Stromal cell of bone marrow (primary cell): Measurements from ENCODE around the gene NDUFV1.
A peak's percentile ranks its signal among the peaks of the same experiment; 100 is the strongest.
"Not testable (repeated sequence)": the region's sequence is repeated elsewhere in the genome, so short reads cannot be mapped to it uniquely, and the experiment has no call there.

Source experiments
- DNase-seq: peaks from one replicate; pipeline ENCODE4 v3.0.0-alpha.2; 2012; ENCODE audit warnings: low read depth

The NDUFV1 gene

DNA sequence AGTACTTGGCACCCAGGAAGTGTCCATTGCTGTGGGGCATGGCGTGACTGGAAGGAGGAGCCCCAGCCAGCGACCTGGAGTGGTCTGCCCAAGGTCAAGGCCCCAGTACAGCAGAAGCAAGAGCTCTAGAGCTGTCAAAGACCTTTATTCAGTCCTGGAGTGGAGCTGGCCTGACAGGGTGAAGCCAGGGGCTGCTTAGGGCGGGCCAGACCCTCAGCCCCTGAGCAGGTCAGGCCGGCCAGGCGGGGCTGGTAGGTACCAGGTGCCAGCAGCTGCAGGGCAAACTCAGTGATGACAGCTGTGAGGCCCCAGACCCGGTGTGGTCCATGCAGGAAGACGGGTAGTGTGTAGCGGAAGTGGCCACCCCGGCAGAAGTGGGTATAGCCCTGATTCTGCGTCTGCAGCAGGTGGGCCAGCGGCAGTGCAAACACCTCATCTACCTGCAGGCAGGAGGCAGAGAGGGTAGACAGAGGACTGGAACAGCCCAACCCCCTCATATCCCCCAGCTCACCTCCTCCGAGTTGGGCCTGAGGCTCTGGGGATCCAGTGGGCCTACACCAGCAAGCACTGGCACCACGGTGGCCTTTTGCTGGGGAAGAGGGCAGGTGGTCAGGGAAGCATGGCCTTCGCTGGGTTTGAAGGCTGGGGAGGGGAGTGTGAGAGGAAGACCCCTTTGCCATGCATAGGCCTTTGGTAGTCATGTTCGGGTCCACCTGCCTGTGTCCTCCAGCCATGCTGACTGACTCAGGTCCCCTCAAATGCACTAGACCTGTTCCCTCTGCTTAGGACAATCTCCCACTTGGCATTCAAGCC lies 21.3 kb downstream of the NDUFV1 start:
- DNase-seq: no peak

DNA sequence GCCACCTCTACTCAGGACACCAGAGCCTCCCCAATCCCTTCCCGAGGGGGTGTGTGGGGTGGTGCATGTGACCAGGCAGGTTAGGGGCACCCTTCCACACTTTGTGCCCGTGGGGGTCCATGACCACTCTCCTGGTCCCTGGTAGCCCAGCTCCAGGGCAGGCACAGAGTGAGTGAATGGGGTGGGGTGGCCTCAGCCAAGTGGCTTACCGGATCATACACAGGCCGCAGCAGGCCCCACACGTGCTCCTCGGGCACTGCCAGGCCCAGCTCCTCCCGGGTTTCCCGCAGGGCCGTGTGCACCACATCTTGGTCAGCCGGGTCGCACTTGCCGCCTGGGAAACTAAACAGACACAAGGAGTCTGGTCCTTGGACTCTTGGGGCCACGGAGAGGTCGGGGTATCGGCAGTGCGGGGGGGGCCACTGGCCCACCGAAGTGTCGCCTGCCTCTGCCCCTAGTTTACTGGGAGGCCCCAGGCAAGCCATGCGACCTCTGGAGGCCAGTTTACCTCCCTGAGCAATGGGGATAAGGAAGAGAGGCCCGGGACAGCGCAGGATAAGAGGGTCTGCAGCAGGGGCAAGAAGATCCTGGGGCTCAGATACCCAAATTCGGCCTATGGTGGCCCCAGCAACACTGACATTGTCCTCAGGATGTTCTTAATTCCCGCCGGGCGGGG lies 22.1 kb downstream of the NDUFV1 start:
- no peak for DNase-seq

DNA sequence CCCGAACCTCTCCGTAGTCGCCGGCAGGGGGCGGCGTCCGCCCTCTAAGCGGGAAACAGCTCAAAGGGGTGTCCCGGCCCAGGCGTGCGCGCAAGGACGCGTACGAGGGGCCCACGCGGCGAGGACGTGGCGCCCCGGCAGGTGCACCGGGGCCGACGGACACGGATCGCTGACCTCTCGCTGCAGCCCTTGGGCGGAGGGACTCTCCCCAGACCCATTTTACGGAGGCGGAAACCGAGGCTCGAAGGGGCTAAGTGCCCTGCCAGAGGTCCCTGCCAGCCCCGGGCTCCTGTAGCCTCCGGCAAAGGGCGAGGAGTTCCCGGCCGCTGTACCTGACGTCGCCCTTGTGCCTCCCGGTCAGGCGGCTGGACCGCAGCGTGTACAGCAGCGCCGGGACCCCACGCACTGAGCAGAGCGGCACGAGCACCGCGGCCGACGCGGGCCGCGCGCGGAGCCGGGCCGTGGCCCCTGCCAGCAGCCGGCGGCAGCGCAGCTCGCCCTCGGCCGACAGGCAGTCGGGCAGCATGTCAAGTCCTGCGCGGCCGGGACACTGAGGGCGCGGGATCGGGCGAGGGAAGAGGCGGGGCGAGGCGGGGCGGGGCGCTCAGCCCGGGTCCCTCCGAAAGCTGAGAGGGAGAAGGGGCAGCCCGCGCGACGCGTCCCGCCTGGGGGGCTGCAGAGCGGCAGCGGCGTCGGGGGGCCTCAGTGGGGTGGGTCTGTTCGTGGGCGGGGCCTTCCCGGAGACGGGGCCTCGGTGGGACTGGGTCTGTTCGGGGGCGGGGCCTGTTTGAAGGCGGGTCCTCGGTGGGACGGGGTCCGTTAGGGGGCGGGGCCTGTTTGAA lies 22.9 kb downstream of the NDUFV1 start, which contains the start of gene NUDT8:
Gene NUDT8, minus strand, starts transcription at position 552 of the 842 bp plus-strand sequence. Its CDS starts 26 bp downstream, at position 526.
- DNase-seq: peak; percentile 58

DNA sequence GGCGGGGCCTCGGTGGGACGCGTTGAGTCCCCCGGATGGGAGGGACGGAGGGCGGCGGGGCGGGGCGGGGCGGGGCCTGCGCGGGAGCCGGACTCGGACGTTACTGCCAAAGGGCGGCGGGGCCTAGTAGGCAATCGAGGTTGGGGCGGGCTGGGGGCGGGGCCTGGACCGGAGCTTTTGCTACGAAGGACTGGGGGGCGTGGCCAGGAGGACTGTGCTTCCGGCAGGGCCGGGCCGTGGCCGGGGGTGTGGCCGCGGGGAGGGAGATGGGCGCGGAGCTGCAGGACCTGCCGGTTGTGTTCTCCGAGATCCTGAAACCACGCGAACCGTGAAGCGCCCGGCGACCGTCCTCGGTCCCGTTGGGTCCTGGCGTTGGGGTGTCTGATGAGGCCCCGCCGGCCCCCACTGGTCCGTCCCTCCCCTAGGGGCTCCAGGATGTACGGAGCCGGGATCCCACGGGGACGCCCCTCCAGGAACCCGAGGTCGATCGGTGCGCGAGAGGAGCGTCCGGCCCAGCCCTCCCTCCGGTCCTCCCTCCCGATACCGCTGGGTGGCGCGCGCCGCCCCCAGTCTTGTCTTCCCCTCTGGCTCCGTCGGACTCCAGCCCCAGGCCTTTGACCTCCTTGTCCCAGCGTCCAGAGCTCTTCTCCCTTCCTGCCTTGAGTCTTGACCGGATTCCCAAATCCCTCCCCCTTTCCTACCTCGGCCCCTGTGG lies 23.6 kb downstream of the NDUFV1 start:
- DNase-seq: peak; percentile 93

DNA sequence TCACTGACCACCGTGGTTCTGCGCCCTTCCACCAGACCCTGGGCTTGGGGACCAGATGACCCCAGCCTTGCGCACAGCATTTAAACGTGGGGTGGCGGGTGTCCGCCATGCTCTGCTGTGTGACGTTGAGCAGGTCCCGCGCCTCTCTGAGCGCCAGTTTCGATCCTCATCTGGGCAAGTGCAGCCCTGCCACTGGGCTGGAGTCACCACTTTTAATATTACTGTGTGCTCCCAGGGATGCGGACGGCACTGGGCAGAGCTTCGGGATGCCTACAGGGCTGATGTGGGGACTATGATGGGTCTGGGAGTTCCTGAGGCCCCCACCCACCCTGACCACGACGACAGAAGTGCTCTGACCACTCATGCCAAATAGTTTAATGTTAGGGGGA lies 24.2 kb downstream of the NDUFV1 start:
- no peak for DNase-seq

DNA sequence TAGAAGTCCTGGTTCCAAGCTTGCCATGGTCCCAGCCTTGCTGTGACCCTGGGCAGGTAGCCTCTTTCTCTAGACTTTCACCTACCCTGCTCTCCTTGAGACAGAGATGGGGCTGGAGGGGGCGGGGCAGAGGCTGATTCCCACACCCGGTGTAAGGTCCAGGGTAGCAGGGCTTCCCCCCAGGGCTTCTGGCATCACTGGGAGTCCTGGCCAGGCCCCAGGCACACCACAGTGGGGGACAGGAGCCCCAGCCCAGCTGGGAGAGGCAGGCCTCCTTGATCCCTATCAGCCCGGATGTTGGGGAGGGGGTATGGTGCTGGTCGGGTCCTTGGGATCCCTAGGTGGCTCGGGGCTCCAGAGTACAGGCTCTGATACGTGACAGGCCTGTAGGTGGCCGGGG lies 24.7 kb downstream of the NDUFV1 start:
- no peak for DNase-seq

DNA sequence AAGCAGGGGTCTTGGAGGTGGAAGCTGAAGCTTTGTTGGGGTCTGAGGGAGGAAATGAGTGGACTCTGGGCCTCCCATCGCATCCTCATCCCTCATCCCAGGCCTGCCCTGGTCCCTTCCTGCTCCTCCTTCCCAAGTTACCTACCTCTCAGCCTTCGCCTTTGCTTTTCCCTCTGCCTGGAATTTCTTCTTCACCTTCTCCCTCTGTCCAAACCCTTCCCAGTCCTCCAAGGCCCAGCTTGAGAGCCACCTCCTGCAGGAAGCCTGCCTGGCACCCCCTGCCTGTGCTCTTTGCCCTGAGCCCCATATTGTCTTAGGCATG lies 25.1 kb downstream of the NDUFV1 start:
- DNase-seq: no peak

DNA sequence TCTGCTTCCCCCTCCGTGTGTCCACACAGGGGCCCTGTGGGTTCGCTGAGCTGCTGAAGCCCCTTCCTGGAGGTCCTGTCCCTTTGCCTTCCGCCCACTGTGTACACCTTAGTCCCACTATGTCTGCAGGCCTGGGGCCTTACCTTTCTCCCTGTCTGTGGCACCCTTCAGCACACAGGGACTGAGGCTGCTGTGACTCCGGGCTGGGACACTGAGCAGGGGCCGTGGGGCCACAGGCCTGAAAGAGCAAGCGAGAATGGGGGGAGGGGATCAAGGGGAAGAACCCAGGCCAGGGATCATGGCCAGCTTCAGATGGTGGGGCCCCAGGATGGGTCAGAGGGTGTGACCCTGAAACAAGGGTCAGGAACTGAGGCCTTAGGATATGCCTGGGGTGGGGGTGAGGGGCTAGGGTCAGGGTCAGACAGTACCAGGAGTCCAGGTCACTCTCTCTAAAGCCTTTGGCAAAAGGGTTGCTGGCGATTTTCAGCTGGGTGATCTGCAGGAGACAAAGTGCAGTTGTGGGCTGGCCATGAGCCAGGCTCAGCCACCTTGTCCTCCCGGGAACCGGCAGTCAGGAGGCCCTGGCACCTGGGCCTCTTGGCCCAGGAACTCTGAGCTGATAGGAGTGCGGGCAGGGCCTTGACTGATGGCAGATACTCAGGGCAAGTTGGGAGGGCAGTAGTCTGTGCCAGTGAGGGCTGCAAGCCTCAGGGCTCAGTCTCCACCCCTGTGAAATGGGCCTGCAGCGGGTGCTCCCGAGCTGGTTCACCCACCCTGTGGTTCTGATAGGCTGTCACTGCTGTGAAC lies 25.6 kb downstream of the NDUFV1 start:
- no peak for DNase-seq

DNA sequence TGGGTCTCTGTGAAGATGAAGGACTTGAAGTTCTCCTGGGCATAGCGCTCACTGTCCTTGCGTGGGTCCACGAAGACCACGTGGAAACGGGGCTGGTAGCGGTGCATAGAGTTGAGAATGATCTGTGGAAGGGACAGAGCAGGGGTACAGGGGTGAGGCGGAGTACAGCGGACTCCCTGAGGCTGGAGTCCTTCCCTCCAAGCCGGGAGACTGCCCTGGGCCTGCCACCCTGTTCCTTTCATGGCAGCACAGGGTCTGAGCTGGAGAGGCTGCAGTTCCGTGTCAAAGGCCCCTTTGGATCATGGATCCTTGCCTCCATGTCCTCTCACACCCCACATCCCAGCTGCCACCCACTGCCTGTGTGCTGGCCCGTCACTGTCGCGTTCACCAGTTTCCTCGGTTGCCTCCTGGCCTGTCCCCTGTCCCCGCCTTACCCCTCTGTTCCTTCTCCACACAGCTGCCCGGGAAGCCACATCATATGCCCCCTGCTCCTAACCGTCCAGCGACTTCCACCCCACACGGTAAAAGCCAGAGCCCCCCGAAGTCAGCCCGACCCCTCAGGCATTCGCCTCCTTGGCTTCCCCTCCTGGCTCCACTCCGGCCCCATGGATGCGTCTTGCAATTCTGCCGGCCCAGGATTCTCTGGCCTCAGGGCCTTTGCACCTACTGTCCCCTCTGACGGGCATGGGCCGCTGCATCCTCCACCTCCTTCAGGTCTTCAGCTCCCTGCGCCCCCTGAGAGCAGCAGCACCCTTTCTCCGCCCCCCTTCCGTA lies 26.4 kb downstream of the NDUFV1 start:
- DNase-seq: no peak

DNA sequence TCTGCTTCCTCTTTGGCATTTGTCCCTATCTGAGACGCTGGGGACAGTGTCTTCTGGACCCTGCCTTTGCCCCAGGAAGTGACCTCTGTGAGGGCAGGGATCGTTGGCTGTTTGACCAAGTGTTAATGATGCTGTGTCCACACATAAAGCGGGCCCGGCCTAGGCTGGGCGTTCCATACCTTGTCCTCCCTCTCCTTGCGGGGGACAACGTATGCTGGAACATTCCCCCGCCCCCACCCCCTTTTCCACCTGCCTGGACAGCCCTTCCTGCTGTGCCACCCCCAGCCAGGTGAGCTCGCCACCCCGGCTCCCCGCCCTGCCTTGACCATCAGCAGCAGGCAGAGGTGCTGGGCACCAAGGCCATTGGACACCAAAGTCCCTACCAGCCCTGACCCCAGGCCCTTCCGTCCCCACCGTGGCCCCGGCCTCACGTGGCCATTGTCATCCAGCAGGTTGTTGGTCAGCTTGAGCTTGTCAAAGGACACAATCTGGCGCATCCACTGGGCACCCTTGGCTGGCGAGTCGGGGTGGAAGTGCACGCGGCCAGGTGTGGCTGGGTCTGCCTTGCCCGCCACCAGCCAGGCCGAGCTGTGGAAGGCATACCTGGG lies 27.1 kb downstream of the NDUFV1 start:
- DNase-seq: no peak

DNA sequence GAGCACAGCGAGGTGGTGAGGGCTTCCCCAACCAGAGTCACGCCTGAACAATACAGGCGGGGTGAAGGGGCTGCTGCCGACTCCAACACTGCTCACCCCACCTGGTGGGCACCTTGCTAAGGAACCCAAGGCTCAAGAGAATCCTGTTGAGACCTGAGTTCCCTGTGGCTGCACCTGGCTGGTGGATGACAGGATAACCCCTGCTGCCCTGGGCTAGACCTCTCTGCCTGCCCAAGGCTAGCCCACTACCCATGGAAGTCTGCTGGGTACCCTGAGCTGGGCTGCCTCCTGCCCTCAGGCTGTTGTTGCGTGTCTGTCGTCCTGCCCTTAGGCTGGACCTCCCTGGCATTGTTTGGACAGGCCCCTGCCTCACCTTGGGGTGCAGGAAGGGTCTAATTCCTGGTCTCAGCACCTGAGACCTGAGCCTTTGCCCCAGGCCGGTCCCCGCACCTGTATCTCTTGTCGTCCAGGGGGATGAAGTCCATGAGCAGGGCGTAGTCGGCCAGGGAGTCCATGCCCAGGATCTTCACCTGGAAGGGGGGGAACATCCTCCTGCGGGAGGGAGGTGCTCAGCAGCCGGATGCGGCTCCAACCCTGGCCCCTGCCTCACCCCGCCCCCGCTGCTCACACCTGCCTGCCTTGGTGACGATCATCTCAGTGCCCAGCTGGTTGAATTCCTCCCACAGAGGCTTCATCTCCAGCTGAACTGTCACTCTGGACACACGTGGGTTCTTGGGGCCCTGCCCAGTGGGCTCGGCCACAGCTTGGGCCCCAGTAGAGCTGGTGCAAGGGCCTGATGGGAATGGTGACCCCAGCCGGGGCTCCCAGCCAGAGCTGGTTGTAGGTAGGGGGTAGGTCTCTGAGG lies 27.9 kb downstream of the NDUFV1 start:
- DNase-seq: no peak

DNA sequence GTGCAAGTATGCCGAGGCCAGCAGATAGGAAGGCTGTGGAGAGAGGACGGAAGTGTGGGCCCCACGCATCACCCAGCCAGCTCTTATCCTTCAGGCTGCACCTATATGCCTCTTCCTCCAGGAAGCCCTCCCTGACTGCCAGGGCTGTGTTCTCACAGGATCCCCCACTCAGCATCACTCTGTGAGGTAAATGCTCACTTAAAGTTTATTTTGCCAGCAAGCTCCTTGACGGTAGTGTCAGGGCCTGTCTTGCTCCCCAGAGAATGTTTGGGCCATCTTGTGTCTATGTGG lies 28.4 kb downstream of the NDUFV1 start:
- DNase-seq: no peak

DNA sequence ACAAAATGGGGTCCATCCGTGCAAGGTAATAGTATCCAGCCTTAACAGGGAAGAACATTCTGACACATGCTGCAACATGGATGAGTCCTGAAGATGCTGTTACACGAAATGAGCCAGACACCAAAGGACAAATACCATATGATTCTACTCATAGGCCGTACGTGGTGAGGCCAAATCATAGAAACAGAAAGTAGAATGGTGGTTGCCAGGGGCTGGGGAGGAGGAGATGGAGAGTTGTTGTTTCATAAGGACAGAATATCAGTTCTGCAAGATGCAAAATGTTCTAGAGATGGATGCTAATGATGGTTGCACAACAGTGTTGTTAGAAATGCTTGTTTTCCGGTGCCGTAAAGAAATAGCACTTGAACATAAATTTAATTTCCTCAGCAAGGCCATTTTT lies 30.2 kb downstream of the NDUFV1 start:
- DNase-seq: no peak

DNA sequence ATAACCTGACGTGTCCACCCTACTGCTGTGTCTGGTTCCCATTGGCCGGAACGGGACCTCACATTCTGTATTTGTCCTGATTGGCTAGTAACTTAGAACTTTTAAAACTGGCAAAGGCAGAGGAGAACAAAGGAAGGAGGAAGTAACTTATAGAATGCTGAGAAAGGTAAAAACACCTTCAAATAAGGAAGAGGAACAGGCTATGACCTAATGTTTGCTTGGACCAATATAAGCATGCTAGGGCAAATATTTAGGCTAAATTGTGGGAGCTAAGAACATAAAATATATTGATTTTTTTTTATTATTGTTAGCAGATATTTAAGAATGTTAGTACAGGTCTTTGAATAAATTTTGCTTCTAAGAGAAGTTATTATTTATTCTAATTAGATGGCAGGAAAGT lies 30.7 kb downstream of the NDUFV1 start:
- not testable (repeated sequence) for DNase-seq

DNA sequence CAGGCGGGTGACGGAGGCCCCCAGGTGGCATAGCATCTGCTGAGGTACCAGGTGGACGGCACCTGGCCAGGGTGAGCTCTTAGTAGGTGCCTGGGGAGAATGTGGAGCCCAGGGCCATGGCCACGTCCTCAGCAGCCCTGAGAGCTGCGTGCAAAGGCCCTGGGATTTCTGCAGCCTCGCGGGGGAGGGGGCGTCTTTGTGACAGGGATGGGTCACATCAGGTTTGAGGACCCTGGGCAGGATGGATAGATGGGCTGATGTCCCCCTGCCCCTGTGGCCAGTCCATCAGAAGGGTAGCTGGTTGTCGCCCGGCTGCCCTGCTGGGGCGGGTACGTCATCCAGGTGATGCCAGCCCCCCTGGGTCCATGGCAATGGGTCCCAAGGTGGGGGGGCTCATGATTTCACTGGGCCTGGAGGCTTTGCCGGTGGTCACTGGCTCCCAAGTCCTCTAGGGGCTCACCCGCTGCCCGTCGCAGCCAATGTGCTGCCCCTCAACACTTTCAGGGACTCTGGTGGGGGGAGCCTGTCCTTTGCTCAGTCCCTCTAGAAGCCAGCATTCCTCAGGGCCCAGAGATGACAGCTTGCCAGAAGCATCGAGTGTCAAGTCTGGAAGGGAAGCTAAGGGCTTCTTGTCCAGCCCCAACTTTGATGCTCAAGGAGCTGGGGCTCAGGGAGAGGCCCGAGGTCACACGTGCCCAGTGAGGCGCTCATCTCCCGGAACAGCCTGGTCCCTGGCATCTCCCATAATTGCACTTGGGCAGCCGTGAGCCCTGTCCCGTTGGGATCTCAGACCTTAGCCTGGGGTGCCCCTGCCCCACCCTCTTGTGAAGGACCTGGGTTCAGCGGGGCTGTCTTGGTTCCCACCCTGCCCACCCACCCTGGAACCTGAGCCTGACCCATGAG lies 32.0 kb downstream of the NDUFV1 start:
- no peak for DNase-seq

DNA sequence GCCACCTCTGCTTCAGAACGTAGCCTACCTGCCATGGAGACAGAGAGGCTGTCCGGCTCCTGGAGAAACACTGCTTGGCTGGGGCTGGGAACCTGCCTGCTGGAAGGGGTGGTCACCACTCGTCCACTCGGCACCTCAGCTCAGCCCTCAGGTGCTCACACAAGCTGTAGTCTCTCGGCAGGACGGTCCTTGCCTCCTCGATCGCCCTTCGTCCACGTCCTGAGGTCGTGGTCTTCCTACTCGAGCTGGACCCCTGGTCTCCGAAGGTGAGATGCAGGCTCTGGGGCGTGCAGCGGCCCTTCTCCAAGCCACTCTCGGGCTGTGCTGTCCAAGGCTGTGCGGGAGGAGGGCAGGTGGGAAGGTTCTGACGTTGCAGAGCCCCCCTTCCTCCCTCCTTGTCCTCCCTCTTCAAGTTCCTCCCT lies 32.7 kb downstream of the NDUFV1 start, which contains the start of gene TBX10:
Gene TBX10, minus strand, starts transcription at position 326 of the 422 bp plus-strand sequence. Its CDS starts 291 bp downstream, at position 35.
- no peak for DNase-seq

DNA sequence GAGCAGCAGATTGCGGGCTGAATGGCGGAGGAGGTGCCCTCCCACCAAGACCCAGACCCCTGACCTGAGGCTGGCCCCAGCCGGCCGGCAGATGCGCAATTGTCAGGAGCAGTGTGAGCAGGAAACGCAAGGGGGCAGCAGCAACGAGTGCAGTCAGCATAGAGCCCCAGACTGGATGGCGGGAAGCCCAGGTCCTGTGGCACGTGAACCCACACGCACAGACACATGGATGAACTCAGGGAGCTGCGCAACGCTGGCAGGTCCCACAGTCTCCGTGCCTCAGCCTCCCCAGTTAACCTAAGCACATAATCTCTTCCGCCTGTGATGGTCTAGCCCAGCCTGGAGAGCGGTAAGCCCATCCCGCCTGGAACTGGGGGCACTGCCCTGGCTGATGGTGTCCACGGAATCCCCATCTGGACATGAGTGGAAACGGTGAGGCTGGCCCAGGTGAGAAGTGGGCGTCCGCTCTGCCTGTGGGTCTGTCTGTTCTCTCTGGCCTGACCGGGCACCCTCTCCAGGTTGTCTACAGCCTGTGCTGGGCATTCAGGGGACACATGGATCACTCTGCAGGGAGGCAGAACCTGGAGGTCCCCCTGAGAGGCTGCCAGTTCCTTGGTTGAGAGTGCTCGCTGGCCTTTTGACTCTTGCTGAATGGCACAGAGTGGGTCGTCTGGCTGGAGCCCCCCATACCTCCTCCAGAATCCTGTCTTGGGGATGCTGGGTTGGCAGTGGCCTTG lies 33.5 kb downstream of the NDUFV1 start:
- peak; percentile 26 for DNase-seq
